CD4-positive, alpha-beta T cell treated with Interleukin-1 beta for 1 hour (primary cell): Measurements from ENCODE around the gene PAWR.
A peak's percentile ranks its signal among the peaks of the same experiment; 100 is the strongest.

Source experiments
- DNase-seq, 2 donors: peaks; one replicate each; pipeline ENCODE4 v3.0.0-alpha.2; 2020 to 2022

The PAWR gene

DNA sequence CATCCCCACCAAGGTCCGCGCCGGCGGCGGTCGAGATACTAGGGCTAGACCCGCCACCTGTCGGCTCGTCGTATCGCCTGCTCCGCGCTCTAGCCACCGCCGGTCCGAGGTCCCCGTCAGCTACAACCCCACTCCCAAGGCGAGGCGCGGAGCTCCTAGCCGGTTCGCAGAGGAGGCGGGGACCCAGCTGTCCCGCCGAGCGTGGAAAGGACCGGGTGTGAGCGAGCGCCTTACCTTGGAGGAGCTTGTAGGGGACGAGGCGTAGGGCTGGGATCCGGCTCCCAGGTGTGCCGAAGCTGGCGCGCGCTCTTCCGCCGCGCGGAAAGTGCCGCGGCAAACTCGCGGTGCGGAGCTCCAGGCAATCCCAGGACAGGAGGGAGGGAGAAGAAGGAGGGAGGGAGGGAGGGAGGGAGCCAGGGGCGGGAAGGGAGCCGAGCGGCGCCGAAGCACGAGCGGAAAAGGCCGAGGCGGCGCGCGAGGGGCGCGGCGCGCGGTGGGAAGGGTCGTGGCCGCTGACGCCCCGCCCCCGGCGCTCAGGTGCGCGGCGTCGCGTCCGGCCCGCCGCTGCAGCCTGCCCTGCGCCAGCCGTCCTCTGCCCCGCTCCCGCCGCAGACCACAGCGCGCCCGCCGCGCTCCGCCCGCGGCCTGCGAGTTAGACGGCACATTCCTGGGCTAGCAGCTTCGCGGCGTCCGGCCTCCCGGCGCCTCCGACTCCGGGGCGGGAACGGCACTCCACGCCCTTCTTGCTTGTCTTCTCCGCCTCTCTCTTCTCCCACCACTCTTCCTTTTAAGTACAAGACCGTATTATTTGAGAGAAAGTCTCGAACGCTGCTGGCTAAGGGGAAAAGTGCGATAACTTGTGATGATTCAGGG, at the start of gene PAWR:
Gene PAWR, minus strand, starts transcription at position 327 of the 873 bp plus-strand sequence. CDS start 720 bp downstream, outside the sequence.
- DNase-seq = peak in 1 of 2 donors; percentile 54

DNA sequence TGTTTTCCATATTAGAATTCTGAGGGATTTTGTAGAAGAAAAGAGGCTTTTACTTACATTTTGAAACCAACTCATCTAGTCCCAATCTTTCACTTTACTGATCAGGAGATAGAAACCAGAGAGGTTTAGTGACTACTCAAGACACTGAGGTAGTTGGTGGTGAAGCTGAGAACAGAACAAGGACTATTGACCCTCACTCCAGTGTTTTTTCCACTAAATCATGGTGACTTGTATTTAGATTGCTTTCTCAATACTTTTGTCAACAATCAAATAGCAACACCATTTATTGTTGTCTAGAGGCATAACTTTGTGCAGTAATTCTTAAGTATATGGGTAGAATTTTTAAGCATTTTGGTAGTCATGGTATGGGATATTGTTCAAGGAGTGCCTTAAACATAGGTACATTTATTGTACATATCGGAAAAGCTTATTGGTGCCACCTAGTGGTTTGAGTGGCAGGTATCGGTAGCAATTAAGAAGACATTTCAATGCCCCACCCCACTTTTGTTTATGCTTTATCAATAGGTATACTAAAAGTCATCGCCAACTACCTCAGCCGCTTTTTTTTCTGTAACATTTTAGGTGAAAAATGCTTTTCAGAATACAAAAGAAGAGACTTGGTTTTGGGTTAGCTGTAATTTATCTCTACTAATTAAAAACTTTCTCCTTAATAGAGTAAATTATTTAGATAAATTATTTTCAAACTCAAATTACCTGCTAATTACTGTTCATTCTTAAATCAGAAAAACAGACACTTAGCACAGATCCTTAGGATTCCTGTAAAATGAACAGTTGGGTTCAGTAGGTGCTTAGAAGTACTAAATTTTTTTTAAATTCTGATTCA, 47.3 kb upstream of the PAWR start:
- peak in 1 of 2 donors; percentile 37 for DNase-seq

DNA sequence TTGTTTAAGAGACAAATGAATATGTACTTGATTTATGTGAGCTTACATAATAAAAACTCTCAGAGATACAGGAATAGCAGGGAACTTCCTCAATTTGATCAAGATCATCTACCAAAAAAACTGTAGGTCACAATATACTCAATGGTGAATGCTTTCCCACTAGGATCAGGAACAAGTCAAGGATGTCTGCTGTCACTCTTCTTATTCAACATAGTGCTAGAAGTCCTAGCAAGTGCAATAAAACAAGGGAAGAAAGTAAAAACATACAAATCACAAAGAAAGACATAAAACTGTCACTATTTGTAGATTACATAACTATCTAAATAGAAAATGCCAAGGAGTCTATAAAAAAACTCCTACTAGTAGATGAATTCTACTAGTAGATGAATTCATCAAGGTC, 41.9 kb upstream of the PAWR start:
- no peak for DNase-seq

- DNase-seq = no peak
Observed at GRCh38 chr12:79725987-79726386, 35.2 kb upstream of the PAWR start.

DNA sequence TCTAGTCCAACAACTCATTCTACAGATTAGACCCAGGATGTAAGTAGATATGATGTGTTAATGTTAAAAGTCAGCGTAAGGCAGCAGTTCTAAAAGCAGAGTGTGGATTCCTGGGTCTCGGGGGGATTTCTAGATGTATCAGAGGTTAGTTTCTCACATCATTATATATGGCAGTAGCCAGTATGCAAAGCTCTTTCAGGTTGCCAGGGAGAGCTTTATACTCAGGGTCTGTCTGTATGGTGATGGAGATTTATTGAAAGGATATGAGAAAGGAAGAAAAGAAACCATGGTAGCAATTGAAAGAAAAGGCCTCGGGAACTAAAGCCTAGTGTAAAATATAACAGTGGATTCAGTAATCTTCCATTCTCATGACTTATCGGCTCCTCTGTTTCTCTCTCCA, 26.2 kb upstream of the PAWR start:
- no peak for DNase-seq

DNA sequence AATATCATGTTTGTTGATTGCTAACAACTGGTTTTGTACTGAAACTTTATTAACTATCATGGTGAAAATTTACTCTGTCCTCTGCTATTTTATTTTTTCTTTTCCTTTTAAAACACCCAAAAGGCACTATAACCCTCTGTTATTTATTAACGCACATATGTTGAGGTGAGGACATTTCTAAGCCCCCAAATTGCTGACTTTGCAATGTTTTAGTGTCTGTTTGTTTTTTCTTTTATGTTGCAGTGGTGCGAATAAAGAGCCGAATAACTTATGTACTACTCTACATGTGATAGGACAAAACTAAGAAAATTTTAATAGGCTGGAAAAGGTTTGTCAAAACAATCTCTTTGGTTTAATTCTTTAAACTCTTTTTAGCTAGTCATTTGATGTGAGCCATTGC, 24.5 kb upstream of the PAWR start:
- DNase-seq = no peak

DNA sequence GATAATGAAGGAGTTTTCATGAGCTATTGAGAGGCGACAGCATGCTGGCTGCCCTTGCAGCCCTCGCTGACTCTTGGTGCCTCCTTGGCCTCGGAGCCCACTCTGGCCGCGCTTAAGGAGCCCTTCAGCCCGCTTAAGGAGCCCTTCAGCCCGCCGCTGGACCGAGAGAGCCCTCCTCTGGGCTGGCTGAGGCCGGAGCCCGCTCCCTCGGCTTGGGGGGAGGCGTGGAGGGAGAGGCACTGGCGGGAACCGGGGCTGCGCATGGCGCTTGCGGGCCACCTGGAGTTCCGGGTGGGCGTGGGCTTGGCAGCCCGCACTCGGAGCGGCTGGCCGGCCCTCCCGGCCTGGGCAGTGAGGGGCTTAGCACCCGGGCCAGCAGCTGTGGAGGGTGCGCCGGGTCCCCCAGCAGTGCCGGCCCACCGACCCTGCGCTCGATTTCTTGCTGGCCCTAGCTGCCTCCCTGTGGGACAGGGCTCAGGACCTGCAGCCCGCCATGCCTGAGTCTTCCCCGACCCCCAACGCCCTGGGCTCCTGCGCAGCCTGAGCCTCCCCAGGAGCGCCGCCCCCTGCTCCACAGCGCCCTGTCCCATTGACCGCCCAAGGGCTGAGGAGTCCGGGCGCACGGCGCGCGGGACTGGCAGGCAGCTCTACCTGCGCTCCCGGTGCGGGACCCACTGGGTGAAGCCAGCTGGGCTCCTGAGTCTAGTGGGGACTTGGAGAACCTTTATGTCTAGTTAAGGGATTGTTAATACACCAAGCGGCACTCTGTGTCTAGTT, 20.1 kb upstream of the PAWR start:
- DNase-seq = no peak

DNA sequence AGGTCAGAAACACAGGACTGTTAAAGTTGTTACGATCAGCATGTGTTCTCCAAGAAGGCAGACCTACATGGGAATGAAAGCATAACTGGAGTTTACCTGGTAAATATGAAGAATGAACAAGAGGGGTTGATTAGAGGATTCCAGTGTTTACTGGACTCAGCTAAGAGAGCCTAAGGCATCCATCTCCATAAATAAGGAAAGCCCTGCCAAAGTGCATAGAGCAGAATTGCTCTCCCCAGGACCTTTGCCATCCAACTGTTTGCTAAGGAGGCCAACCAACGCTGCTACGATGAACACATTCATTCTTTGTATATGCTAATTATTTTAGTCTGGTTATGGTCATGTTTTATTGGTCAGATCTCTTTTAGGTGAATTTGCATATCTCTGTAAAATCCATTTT, 17.1 kb upstream of the PAWR start:
- DNase-seq = no peak

DNA sequence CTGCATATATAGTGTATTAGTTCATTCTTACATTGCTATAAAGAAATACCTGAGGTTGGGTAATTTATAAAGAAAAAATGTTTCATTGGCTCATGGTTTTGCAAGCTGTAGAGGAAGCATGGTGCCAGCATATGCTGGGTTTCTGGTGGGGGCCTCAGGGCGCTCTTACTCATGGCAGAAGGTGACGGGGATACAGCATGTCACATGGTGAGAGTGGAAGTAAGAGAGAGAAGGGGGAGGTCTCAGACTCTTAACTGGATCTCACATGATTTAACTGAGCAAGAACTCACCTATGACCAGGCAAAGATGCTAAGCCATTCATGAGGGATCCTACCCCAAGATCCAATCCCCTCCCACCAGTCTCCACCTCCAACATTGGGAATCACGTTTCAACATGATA, 15.9 kb upstream of the PAWR start:
- no peak for DNase-seq

GRCh38 chr12:79706156-79706555, 15.4 kb upstream of the PAWR start:
- DNase-seq = no peak

GRCh38 chr12:79698966-79699365, 8.2 kb upstream of the PAWR start:
- DNase-seq = no peak

DNA sequence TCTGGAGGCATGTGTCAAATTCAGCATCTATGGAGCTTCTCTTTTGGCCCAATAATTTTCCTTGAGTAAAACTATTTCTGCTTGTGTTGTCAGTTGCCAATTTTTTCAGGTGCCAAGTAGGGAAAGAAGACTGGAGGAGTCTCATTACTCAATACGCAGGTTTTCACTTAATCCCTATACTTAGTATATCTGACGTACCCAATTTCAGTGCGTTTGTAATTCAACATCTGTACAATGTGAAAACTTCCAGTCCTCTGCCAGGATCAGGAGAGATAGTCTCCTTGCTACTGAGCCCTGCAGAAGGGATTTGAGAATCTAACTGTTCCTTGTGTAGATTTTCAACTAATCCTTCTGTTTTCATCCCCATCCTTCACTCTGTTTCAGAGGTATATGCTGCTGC, 5.7 kb upstream of the PAWR start:
- no peak for DNase-seq

- no peak for DNase-seq
Observed at GRCh38 chr12:79692860-79693577, 2.3 kb upstream of the PAWR start.

DNA sequence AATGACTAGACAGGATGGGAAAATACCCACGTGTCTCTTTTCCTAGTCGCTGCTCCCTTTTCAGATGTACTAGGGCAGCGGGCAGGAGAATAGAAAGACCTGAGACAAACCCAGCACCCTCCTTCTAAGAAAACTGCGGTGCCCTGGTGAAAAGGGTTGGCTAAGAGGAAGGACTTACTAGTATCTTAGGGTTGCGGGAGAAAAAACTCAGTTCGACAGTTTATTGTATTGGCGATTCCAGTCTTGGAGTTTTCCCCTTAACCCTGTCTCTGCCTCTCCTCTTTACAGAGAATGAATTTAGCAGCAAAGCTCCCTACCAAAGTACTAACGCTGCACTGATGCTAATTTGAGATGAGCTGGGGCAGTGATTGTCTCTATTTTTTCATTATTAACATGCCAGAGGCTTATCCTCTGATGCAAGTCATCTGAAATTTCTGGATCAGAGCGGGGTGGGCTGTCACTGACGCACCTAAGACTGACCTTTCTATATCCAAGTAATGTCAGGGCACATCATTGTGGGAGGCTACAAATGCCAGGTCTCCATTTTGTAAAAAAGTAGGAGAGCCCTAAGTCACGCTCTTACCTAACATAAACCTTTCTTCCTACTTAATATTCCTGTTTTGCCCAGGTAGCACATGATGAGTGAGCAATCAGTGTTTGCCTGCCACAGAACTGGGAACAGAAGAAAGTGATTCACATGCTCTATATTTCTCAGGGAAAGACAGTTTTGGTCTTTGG, 916 bp upstream of the PAWR start:
- DNase-seq = no peak

GRCh38 chr12:79690142-79690637, 574 bp downstream of the PAWR start:
- DNase-seq = no peak

DNA sequence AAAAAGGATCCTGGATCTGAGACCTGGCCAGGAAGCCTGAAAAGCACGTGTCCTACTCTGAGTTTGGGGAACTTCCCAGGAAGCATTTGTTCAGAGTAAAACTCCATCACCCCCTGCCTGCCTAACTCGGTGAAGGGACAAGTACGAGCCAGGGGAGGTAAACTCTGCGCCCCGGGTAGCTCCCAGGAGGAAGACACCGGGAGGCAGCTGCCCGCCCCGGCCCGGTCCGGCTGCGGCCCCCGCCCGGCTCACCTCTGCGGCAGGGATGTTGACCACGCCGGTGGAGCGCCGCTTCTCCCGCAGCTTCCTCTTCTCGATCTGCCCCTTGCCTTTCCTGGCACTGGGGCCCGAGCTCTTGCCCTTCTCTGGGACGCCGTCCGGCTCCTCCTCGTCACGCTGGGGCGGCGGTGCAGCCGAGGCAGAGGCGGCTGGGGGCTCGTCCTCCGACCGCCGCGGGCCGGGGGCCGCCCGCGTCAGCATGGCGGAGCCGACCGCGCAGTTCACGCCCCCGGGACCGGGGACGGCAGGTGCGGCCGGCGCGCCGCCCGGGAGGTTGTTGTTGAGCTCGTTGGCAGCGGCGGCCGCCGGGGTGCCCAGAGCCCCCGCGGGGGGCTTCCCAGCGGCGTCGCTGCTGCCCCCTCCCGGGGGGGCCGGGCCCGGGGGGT, 1.2 kb downstream of the PAWR start:
- DNase-seq = peak in 1 of 2 donors; percentile 14

DNA sequence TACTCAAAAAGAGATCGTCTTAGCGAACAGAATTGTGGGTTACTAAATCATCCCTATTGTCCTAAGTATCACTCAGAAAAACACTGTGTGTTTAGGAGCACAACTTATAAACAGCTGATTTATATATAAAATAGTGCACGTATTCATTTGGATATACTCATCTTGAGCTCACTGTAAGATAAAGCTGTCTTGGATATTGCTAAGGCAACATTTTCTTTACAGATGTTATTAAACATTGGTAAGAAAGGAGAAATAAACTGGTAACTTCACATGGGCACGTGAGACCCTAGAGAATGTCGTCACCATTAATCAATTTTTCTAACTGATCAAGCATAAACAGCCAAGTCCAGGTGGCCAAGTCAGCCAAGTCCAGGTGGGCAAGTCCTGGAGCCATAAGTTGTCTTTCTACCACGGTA, 1.7 kb downstream of the PAWR start:
- DNase-seq = no peak

DNA sequence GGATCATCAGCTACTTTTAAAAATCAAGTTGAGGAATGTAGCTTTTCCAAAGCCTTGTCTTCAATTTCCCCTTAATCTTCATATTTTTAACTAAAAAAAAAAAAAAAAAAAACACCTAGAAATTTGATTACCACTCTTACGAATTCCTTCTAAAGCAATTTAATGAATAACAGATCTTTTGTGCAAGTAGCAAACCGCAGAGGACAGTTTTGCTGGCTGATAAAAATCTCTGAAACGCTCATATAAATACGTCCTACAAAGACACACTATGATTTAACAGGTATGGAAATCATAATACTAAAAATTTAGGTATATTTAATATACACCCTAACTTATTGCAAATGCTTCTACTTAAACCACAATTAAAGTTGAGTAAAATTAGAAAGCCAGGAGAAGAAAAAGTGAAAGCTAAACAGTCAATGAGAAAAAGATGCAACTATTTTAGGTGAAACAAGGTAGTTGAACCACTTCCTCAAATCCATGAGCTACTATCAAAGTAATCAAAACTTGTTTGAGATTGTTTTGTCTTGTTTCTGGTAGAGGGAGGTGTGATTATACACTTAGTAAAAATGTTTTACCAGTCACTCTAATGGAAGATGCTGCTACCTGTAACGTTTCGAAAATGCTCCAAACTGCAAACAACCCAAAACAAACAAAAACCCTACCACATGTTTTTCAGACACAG, 2.2 kb downstream of the PAWR start:
- no peak for DNase-seq

GRCh38 chr12:79687711-79688260, 3.0 kb downstream of the PAWR start:
- DNase-seq = no peak

DNA sequence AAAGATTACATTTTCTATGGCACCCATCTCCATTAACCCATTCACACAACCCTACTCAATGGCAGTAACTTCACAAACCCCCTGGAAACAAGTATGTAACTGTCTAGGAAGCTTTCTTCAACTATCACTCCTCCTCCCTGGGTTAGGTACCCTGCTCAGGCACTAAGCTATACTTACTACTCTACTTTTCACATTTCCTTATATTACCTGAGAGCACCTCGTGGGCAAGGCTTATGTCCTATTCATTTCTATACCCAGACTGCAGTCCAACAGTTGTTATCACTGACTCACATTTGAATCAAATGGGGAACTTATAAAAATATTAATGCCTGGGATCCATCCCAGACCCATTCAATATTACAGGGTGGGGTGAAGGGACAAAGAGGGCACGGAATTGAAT, 4.6 kb downstream of the PAWR start:
- no peak for DNase-seq
